Body of pancreas (tissue), 4 donors: ENCODE results near the gene CHAF1A.

ENCODE experiments used
- POLR2A ChIP-seq, 3 donors: fragments of 450-650 bp; IDR thresholded peaks; one replicate each; pipeline ENCODE4 v1.6.1; 2016; ENCODE audit warnings: antibody characterized with exemption in 3 of 3, mild to moderate bottlenecking in 2 of 3
- TF ChIP-seq, protein P1 (sequence below), 7 experiments: fragments of 450-650 bp in 4 of 7; fragments of 200-600 bp in 3 of 7; sonication (generic) in 3 of 7; IDR thresholded peaks; one replicate each; pipeline ENCODE4 v1.5.1; 2016 to 2019; ENCODE audit warnings: antibody characterized with exemption in 7 of 7

DNA sequence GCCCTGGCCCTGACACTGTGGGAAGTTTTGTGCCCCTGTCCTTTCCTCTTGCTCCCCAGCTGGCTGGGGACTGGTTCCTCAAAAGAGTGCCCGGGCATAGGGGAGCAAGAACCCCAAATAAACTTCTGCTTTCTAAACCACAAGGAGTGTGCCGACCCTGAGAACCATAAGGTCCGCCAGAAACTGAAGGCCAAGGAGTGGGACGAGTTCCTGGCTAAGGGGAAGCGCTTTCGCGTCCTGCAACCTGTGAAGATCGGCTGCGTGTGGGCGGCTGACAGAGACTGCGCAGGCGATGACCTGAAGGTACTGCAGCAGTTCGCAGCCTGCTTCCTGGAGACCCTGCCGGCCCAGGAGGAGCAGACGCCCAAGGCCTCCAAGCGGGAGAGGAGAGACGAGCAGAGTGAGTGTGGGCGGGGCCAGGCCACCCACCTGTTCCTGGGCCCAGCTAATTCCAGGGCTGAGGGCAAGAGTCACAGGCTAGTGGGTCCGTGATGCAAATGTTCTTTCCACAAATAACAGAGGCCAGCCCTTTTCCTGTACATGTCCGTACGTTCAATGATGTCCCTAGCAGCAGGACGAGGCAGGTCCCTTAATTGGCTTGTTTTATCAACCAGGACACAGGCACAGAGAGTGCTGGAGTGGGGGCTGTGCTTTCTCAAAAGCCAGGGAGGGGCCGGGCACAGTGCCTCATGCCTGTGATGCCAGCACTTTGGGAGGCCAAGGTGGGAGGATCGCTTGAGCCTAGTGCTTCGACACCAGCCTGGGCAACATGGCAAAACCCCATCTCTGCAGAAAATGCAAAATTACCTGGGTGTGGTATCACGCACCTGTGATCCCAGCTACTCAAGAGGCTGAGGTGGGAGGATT lies 29.6 kb downstream of the CHAF1A start:
- TF ChIP-seq, protein P1, sequence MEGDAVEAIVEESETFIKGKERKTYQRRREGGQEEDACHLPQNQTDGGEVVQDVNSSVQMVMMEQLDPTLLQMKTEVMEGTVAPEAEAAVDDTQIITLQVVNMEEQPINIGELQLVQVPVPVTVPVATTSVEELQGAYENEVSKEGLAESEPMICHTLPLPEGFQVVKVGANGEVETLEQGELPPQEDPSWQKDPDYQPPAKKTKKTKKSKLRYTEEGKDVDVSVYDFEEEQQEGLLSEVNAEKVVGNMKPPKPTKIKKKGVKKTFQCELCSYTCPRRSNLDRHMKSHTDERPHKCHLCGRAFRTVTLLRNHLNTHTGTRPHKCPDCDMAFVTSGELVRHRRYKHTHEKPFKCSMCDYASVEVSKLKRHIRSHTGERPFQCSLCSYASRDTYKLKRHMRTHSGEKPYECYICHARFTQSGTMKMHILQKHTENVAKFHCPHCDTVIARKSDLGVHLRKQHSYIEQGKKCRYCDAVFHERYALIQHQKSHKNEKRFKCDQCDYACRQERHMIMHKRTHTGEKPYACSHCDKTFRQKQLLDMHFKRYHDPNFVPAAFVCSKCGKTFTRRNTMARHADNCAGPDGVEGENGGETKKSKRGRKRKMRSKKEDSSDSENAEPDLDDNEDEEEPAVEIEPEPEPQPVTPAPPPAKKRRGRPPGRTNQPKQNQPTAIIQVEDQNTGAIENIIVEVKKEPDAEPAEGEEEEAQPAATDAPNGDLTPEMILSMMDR (IDR thresholded peaks at IDR 0.05), result no peak
- peak in 1 of 3 donors; percentile 12 for TF ChIP-seq POLR2A (IDR thresholded peaks at IDR 0.05)
